ENCODE data around the gene ADRA1B. TPM values are rescaled to one million over a fixed set of nuclear protein-coding genes. Genes with fewer than 3 reads are reported as not detected.
"Not testable (repeated sequence)": the region's sequence is repeated elsewhere in the genome, so short reads cannot be mapped to it uniquely, and the experiment has no call there.

The ADRA1B gene
- total RNA-seq, 2 experiments from 2014 or later = not detected

- H3K27me3 Mint-ChIP-seq (ENCODE audit: low read depth) = peaks cover 46% of the 10 kb centered on the region
- ATAC-seq (peak; percentile 98), DNase-seq (peak; percentile 80)
- H3K36me3 Mint-ChIP-seq (ENCODE audit: low read depth) = no peaks in the 10 kb centered on the region
- ChIA-PET CTCF (interaction anchor here (0.6 to 4.0 kb wide), 35 partner anchors 9 to 830 kb away, joined by 3 to 24 read pairs (median 3); partner anchors contain the start of genes C1QTNF2 and TTC1), POLR2A (no interaction called here)
- peaks cover 5% of the 10 kb centered on the region for H3K4me1 Mint-ChIP-seq (ENCODE audit: low read depth)
- peak overlapping the region; percentile 49 for H3K4me3 Mint-ChIP-seq
- no peaks in the 10 kb centered on the region for H3K9me3 Mint-ChIP-seq (ENCODE audit: insufficient read depth)
- H3K27ac Mint-ChIP-seq = no peak overlapping the region
Measured at GRCh38 chr5:159987031-159987674, 70.9 kb downstream of the ADRA1B start.

- ChIA-PET CTCF (interaction anchor here (0.9 kb wide), 1 partner anchor 474 kb away, joined by 3 read pairs; no protein-coding TSS in a partner anchor), POLR2A (no interaction called here)
- ATAC-seq (no peak), DNase-seq (no peak)
- Mint-ChIP-seq H3K4me1 (ENCODE audit: low read depth) (peaks cover 5% of the 10 kb centered on the region), H3K27ac (no peak overlapping the region), H3K27me3 (ENCODE audit: low read depth) (peaks cover 37% of the 10 kb centered on the region), H3K9me3 (ENCODE audit: insufficient read depth) (peaks cover 8% of the 10 kb centered on the region), H3K36me3 (ENCODE audit: low read depth) (no peaks in the 10 kb centered on the region), H3K4me3 (no peak overlapping the region)
Measured at GRCh38 chr5:159990506-159990905, 74.2 kb downstream of the ADRA1B start.

GRCh38 chr5:159992566-159992965 is 76.3 kb downstream of the ADRA1B start:
- no peak for ATAC-seq
- POLR2A ChIA-PET = no interaction called here
- Mint-ChIP-seq H3K27me3 (ENCODE audit: low read depth) (peaks cover 25% of the 10 kb centered on the region), H3K27ac (no peak overlapping the region), H3K4me1 (ENCODE audit: low read depth) (peaks cover 3% of the 10 kb centered on the region), H3K36me3 (ENCODE audit: low read depth) (no peaks in the 10 kb centered on the region), H3K4me3 (no peak overlapping the region), H3K9me3 (ENCODE audit: insufficient read depth) (peaks cover 8% of the 10 kb centered on the region)
- DNase-seq = no peak
- CTCF ChIA-PET = no interaction called here

- Mint-ChIP-seq H3K4me1 (ENCODE audit: low read depth) (no peaks in the 10 kb centered on the region), H3K36me3 (ENCODE audit: low read depth) (no peaks in the 10 kb centered on the region), H3K4me3 (no peak overlapping the region), H3K9me3 (ENCODE audit: insufficient read depth) (peaks cover 8% of the 10 kb centered on the region), H3K27ac (no peak overlapping the region), H3K27me3 (ENCODE audit: low read depth) (peaks cover 20% of the 10 kb centered on the region)
- ATAC-seq (no peak), DNase-seq (no peak)
- ChIA-PET POLR2A (no interaction called here), CTCF (no interaction called here)
Measured at GRCh38 chr5:159993194-159993593, 76.9 kb downstream of the ADRA1B start.

- H3K27ac Mint-ChIP-seq = no peak overlapping the region
- CTCF ChIA-PET = no interaction called here
- H3K27me3 Mint-ChIP-seq (ENCODE audit: low read depth) = peaks cover 18% of the 10 kb centered on the region
- H3K4me3 Mint-ChIP-seq = no peak overlapping the region
- H3K4me1 Mint-ChIP-seq (ENCODE audit: low read depth) = no peaks in the 10 kb centered on the region
- ATAC-seq (no peak), DNase-seq (no peak)
- H3K36me3 Mint-ChIP-seq (ENCODE audit: low read depth) = no peaks in the 10 kb centered on the region
- H3K9me3 Mint-ChIP-seq (ENCODE audit: insufficient read depth) = peaks cover 8% of the 10 kb centered on the region
- POLR2A ChIA-PET = no interaction called here
Measured at GRCh38 chr5:159995907-159996306, 79.6 kb downstream of the ADRA1B start.

GRCh38 chr5:160001457-160001856 is 85.2 kb downstream of the ADRA1B start:
- Mint-ChIP-seq H3K4me3 (no peak overlapping the region), H3K9me3 (ENCODE audit: insufficient read depth) (no peaks in the 10 kb centered on the region), H3K27ac (no peak overlapping the region), H3K27me3 (ENCODE audit: low read depth) (peaks cover 13% of the 10 kb centered on the region), H3K4me1 (ENCODE audit: low read depth) (no peaks in the 10 kb centered on the region), H3K36me3 (ENCODE audit: low read depth) (no peaks in the 10 kb centered on the region)
- CTCF ChIA-PET = interaction anchor here (1.5 to 2.1 kb wide), 2 partner anchors 14 to 20 kb away, joined by 4 to 6 read pairs; no protein-coding TSS in a partner anchor
- no peak for DNase-seq
- no peak for ATAC-seq
- POLR2A ChIA-PET = no interaction called here

- H3K4me1 Mint-ChIP-seq (ENCODE audit: low read depth) = peaks cover 22% of the 10 kb centered on the region
- no peaks in the 10 kb centered on the region for H3K9me3 Mint-ChIP-seq (ENCODE audit: insufficient read depth)
- no peak overlapping the region for H3K27ac Mint-ChIP-seq
- H3K4me3 Mint-ChIP-seq = no peak overlapping the region
- ATAC-seq = no peak
- CTCF ChIA-PET = interaction anchor here (3.4 to 6.9 kb wide), 2 partner anchors 14 to 20 kb away, joined by 11 to 58 read pairs; no protein-coding TSS in a partner anchor
- POLR2A ChIA-PET = no interaction called here
- peaks cover 21% of the 10 kb centered on the region for H3K36me3 Mint-ChIP-seq (ENCODE audit: low read depth)
- no peaks in the 10 kb centered on the region for H3K27me3 Mint-ChIP-seq (ENCODE audit: low read depth)
- no peak for DNase-seq
Measured at GRCh38 chr5:160007514-160007913, 91.2 kb downstream of the ADRA1B start.

GRCh38 chr5:160008529-160008876 is 92.2 kb downstream of the ADRA1B start:
- POLR2A ChIA-PET = interaction anchor here (0.6 to 1.7 kb wide), 8 partner anchors 8 to 841 kb away, joined by 3 to 9 read pairs (median 4); partner anchors contain the start of genes PWWP2A and SLU7
- H3K27me3 Mint-ChIP-seq (ENCODE audit: low read depth); DNase-seq; H3K9me3 Mint-ChIP-seq (ENCODE audit: insufficient read depth); H3K27ac Mint-ChIP-seq: not testable (repeated sequence)
- peaks cover 21% of the 10 kb centered on the region for H3K36me3 Mint-ChIP-seq (ENCODE audit: low read depth)
- peak; percentile 3 for ATAC-seq
- peak overlapping the region; percentile 42 for H3K4me3 Mint-ChIP-seq
- CTCF ChIA-PET = interaction anchor here (1.1 to 6.9 kb wide), 6 partner anchors 13 to 596 kb away, joined by 3 to 58 read pairs (median 5); no protein-coding TSS in a partner anchor
- H3K4me1 Mint-ChIP-seq (ENCODE audit: low read depth) = peaks cover 22% of the 10 kb centered on the region

- peak; percentile 97 for DNase-seq
- Mint-ChIP-seq H3K4me3 (peak within 1 kb of the TSS; percentile 94), H3K27me3 (ENCODE audit: low read depth) (no peaks in the 10 kb centered on the region), H3K9me3 (ENCODE audit: insufficient read depth) (no peaks in the 10 kb centered on the region), H3K36me3 (ENCODE audit: low read depth) (peaks cover 21% of the 10 kb centered on the region), H3K27ac (peak within 1 kb of the TSS; percentile 97), H3K4me1 (ENCODE audit: low read depth) (peaks cover 22% of the 10 kb centered on the region)
- peak; percentile 99 for ATAC-seq
- POLR2A ChIA-PET = interaction anchor here (0.6 to 1.7 kb wide), 9 partner anchors 8 to 841 kb away, joined by 3 to 9 read pairs (median 3); partner anchors contain the start of genes PWWP2A and SLU7
- CTCF ChIA-PET = interaction anchor here (0.7 to 6.9 kb wide), 7 partner anchors 12 to 596 kb away, joined by 3 to 58 read pairs (median 5); no protein-coding TSS in a partner anchor
Measured at GRCh38 chr5:160008877-160009590, 92.8 kb downstream of the ADRA1B start, which contains the start of gene TTC1. Gene TTC1, plus strand, starts transcription at chr5:160009139. Its CDS starts 1,390 bp downstream, at chr5:160010529.

- no peaks in the 10 kb centered on the region for H3K9me3 Mint-ChIP-seq (ENCODE audit: insufficient read depth)
- ChIA-PET POLR2A (interaction anchor here (0.6 to 1.7 kb wide), 7 partner anchors 7 to 802 kb away, joined by 3 to 9 read pairs (median 3); partner anchors contain the start of genes PWWP2A and SLU7), CTCF (interaction anchor here (0.7 to 6.9 kb wide), 7 partner anchors 12 to 597 kb away, joined by 3 to 58 read pairs (median 5); no protein-coding TSS in a partner anchor)
- ATAC-seq (peak; percentile 16), DNase-seq (no peak)
- H3K27me3 Mint-ChIP-seq (ENCODE audit: low read depth) = no peaks in the 10 kb centered on the region
- peaks cover 22% of the 10 kb centered on the region for H3K4me1 Mint-ChIP-seq (ENCODE audit: low read depth)
- H3K27ac Mint-ChIP-seq = peak overlapping the region; percentile 97
- H3K4me3 Mint-ChIP-seq = peak overlapping the region; percentile 94
- peaks cover 21% of the 10 kb centered on the region for H3K36me3 Mint-ChIP-seq (ENCODE audit: low read depth)
Measured at GRCh38 chr5:160009591-160009989, 93.3 kb downstream of the ADRA1B start.

GRCh38 chr5:160011471-160011870 is 95.2 kb downstream of the ADRA1B start:
- Mint-ChIP-seq H3K4me1 (ENCODE audit: low read depth) (peaks cover 22% of the 10 kb centered on the region), H3K36me3 (ENCODE audit: low read depth) (peaks cover 28% of the 10 kb centered on the region), H3K27me3 (ENCODE audit: low read depth) (no peaks in the 10 kb centered on the region), H3K9me3 (ENCODE audit: insufficient read depth) (no peaks in the 10 kb centered on the region), H3K27ac (no peak overlapping the region), H3K4me3 (no peak overlapping the region)
- ChIA-PET POLR2A (no interaction called here), CTCF (interaction anchor here (0.9 to 6.9 kb wide), 4 partner anchors 10 to 62 kb away, joined by 3 to 58 read pairs (median 3); no protein-coding TSS in a partner anchor)
- DNase-seq (no peak), ATAC-seq (no peak)

GRCh38 chr5:160014197-160014596 is 97.9 kb downstream of the ADRA1B start:
- H3K27me3 Mint-ChIP-seq (ENCODE audit: low read depth); ATAC-seq; CTCF ChIA-PET; H3K9me3 Mint-ChIP-seq (ENCODE audit: insufficient read depth); H3K27ac Mint-ChIP-seq; POLR2A ChIA-PET; DNase-seq; H3K4me3 Mint-ChIP-seq: not testable (repeated sequence)
- H3K4me1 Mint-ChIP-seq (ENCODE audit: low read depth) = peaks cover 20% of the 10 kb centered on the region
- peaks cover 30% of the 10 kb centered on the region for H3K36me3 Mint-ChIP-seq (ENCODE audit: low read depth)
